Cardiac atrium fibroblast (primary cell): Measurements from ENCODE around the gene SRSF11. TPM values are rescaled to one million over a fixed set of nuclear protein-coding genes. Genes with fewer than 3 reads are reported as not detected.

Experiments
- total RNA-seq: library from RNA; depleted of rRNA; stranded (reverse); fragments of >200 nt; gene quantifications from 2 replicates; pipeline ENCODE4 v1.2.3, GENCODE V29; 2015

Gene SRSF11
- 51.6 and 63.0 TPM in 2 replicates for total RNA-seq

GRCh38 chr1:70221238-70222121 is at the start of gene SRSF11:
TSS of gene SRSF11 (plus strand) at chr1:70221380. CDS start at chr1:70221637, 257 bp downstream.

GRCh38 chr1:70205434-70206118 is 15.6 kb upstream of the SRSF11 start, which contains the start of gene LRRC40:
TSS of gene LRRC40 (minus strand) at chr1:70205579. CDS start at chr1:70205540, 39 bp downstream.

Other genes with a start within 250 kb of the SRSF11 start
- 14.3 and 20.4 TPM in 2 replicates for gene LRRC40, start 15.8 kb upstream of the SRSF11 start, total RNA-seq
- gene ANKRD13C, start 133.3 kb downstream of the SRSF11 start, total RNA-seq, result 15.9 and 16.1 TPM in 2 replicates
- 9.6 and 10.4 TPM in 2 replicates for gene CTH, start 189.9 kb downstream of the SRSF11 start, total RNA-seq